ENCODE results near the gene SEL1L3. TPM values are rescaled to one million over a fixed set of nuclear protein-coding genes. Genes with fewer than 3 reads are reported as not detected.

The SEL1L3 gene
- total RNA-seq, 1 donor from 2014 or later = 73.9 TPM

DNA sequence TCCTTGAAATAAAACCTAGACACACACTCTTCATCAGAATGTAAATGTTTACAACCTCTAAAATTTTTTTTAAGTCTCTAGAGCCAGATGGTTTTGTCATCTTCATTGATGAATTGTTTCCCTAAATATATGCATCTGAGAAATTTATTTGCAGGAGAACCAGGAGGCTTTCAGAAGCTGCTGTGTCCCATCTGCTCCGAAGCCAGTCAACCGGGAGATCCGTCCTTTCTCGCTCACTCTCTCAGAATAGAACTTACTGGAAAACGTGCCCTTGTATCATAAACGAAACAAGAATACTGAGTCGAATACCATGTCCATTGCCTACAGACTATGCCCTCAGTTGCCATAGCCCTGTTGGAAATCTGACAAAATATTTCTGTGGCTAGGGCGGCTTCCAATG, 103.7 kb downstream of the SEL1L3 start:
- no peak for DNase-seq (ENCODE audit: extremely low read depth, low read depth, low spot score)

DNA sequence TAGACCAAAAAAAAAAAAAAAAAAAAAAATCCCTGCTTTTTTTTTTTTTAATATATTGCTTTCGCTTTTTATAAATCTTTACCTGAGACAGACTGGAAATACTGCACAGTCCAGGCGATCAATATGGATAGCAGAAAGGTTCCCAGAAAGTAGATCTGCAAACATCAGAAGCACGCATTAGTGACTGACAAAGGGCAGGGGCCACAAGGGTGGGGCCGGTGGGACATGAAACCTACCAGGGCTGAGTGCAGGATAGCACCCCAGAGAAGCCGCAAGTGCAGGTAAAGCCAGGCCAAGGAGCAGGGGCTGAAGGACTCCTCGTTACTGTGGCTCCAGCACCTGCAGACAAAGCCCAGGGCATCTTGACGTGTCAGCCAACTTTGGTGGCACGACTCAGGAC, 105.3 kb downstream of the SEL1L3 start:
- DNase-seq (ENCODE audit: extremely low read depth, low read depth, low spot score) = no peak

DNA sequence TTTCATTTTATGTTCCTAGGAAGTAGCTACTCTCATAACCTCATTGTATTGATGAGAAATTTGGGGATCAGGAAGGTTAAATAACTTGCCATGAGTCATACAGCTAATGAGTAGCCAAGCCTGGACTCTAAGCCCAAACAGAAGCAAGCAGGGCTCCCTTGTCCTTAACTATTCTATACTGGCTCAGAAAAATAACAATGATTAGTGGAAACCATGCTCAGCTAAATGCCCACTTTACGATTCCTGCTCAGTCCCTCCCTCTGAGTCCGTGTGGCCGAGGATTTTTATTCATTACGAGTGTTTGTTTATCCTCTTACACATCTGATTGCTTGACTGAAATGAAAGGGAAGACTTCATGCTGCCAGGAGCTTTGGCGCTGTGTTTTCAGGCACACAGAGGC, 106.3 kb downstream of the SEL1L3 start:
- DNase-seq (ENCODE audit: extremely low read depth, low read depth, low spot score) = no peak

DNA sequence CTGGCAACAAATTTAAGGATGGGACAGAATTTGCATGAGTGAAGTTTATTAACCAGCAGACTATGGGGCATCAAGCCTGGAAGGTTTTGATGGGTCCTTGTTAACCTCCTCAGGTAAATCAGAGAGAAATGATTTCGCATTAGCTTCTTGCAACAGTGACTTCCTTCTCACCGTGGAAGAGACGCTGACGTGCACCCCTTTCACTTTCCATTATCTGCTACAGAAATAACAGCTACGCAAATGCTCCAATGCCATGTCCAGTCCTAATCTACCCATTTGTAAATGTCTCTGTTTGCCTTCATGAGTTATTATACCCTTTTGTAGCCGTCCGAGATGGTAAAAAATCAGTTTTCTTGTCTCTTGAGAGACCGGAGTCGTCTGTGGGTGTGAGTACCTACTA, 106.9 kb downstream of the SEL1L3 start:
- no peak for DNase-seq (ENCODE audit: extremely low read depth, low read depth, low spot score)

DNA sequence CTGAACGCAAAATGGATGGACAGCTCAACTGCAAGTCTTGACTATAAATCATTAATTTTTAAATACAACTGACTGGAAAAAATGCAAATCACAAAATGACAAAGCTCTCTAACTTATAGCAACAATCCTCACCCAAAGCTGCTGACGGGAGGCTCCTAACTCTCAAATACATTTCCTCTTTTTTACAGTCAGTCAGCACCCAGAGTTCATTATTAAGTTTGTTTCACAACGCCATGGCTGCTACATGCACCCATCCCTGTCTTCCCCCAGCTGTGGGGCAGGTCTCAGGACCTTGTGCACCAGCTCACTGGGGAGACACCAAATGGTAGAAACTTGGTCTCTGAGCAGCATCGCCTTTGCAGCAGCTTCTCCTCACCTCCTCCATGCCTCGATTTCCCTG, 109.5 kb downstream of the SEL1L3 start:
- DNase-seq (ENCODE audit: extremely low read depth, low read depth, low spot score) = no peak

DNA sequence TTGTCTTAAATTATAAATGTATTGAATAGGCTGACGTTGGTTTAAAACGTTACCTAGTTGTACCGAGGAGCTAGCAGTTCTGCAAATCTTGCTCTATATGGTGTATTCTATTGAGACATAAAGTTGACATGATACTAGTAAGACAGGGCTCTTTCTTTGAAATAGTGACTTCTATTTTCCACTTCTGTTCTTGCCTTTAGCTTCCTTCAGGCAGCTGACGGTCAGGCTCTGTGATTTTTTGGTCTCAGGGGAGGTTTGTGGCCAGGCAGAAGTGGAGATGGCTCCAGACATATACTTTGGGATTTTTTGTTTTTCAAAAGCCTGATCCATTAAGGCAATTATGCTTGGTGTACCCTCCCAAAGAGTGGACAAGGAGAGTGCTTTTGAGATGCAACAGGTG, 111.9 kb downstream of the SEL1L3 start:
- no peak for DNase-seq (ENCODE audit: extremely low read depth, low read depth, low spot score)

DNA sequence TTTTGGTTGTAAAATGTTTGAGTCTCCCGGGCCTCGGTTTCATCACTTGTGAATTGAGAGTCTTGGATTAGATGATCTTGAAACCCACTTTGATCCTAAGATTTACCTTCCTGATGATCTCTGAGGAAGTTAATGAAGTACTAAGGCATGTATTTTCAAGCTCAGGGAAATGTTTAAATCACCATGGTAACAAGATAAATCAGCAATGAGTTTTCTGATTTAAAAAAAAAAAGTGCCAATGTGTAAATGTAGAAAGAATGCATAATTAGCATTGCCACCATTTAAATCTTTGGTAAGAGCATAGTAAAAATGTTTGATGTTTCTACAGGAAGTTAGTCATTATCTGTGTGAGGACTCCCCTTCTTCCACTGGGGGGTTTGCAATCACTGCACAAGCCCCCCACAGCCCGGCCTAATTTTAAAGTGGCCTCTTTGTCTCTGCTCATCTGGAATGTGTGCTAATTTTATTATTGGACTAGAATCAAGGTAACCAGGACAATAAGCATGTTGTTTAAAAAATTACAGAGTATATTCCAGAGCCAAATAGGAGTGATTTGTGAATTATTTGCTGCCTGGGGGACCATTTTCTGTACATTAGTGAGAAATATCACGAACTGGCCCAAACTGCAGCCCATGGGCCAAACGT, 113.5 kb downstream of the SEL1L3 start:
- DNase-seq (ENCODE audit: extremely low read depth, low read depth, low spot score) = no peak

DNA sequence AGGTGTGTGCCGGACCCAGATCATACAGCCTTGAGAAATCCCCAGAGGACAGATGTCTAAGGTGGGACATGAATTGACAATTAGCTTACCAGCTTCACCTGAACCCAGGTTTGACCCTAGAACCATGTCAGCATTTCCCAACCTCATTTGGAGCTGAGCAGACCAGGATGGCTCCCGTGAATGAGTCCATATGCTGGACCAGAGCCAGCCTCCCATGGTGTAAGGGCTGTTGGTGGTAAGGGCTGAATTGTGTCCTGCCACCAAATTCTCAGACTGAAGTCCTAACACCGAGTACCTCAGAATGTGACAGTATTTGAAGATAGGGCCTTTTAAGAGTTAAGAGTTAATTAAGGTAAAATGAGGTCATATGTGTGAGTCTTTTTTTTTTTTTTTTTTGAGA, 118.8 kb downstream of the SEL1L3 start:
- no peak for DNase-seq (ENCODE audit: extremely low read depth, low read depth, low spot score)

DNA sequence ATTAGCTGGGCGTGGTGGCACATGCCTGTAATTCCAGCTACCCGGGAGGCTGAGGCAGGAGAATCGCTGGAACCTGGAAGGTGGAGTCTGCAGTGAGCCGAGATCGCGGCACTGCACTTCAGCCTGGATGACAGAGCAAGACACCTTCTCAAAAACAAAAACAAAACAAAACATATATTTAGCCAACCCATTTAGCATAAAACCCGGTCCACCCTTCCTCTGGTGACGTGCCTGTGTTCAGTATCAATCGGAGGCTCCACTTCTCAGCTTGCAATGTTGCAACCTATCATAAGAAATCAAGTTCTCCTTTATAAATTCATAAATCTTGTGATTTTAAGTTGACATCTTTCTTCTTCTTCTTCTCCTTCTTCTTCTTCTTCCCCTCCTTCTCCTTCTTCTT, 133.2 kb downstream of the SEL1L3 start:
- no peak for DNase-seq (ENCODE audit: extremely low read depth, low read depth, low spot score)

DNA sequence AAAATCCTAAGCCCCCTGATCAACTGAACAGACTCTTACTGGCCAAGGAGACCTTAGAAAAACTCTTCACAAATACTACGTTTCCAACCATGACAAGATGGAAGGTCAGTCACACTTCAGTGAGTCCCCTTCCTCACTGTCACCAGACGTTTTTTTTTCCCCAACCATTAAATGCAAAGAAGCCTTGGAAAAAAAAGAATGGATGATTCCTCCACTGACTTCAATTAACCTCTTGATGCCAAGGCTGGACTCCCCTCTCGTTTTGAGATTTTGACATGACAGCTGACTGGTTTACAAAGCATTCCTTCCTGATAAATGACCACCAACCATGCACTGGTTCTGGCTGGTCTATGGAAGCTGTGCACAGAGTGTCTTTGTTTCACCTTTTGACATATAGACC, 133.9 kb downstream of the SEL1L3 start:
- no peak for DNase-seq (ENCODE audit: extremely low read depth, low read depth, low spot score)

DNA sequence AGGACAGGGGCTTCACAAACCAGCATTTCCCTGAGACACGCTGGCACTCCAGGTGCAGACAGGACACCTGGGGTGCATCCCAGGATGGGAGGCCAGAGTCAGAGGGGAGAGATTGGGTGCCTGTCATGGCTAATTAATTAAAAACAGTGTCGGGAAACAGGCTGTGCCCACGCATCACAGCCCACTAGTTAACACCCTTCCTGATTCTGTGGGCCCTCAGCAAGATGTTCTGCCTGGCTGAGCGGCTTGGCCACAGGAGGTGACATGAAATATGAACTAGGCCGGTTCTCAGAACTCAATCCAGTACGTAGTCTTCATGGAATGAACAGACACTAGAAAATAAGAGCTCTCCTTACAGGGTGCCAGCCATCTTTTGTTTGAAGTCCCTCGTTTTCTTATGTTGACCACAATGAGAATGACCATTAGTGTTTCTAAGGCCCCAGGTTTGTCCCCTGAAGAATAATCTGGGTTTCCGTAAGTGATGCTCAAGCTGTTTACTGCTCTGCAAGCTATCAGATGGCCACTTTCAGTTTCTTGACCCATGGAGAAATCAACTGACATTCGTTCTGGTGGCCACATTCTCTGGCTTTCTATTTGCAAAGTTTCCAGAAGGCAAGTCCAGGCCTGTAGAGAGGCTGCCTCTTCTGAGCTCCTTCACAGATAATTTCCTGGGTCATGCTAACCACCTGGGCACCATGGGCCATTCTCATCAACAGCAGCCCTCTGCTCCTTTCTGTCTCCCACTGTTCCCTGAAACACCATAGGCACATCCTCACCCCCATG, 134.9 kb downstream of the SEL1L3 start:
- no peak for DNase-seq (ENCODE audit: extremely low read depth, low read depth, low spot score)

DNA sequence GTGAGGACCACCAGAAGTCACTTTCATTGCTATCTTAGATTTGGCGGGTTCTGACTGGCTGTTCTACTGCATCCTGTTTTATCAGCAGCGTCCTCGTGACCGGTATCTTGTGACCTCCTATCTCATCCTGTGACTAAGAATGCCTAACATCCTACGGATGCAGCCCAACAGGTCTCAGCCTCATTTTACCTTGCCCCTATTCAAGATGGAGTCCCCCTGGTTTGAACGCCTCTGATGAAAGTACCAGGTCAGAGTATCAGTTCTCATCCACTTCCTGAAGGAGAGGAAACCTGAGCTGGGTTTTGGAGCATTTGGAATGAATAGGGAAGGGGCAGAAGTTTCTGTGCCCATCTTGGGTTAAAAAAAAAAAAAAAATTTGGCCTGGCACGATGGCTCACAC, 136.9 kb downstream of the SEL1L3 start:
- no peak for DNase-seq (ENCODE audit: extremely low read depth, low read depth, low spot score)

DNA sequence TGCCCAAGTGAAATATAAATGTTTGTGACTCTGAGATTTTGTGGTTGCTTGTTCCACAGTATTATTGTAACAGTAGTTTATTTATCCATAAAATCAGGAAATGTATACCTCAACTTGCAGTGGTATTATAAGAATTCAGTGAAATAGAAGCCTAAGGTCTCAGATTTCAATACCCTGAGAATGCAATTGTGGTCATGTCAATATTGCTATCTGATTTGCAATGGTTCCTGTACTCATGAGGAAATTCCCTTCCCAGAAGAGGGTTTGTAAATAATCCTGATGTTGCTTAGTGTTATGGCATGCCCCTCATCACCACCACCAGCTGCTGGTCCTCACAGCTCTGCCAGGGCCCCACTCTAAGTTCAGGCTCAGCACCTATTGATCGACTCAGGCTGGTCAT, 139.4 kb downstream of the SEL1L3 start:
- no peak for DNase-seq (ENCODE audit: extremely low read depth, low read depth, low spot score)

DNA sequence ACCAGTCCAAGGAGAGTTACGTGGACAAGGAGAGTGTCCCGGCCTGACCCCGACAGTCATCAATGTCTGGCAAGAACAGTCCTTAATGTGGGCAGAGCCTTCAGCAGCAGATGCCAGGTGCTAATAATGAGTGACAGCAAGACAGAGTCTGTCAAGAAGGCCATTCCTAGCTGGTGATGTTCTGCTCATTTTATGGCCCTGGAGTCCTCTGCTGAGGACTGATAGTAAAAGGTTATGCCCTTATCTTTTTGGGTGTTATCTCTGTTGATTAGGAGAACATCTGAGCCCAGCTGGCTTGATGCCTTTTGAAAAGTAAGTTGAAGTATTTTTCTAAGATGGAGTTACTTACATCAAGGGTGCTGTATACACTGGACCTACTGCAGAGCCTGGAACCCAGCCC, 139.8 kb downstream of the SEL1L3 start:
- no peak for DNase-seq (ENCODE audit: extremely low read depth, low read depth, low spot score)

DNA sequence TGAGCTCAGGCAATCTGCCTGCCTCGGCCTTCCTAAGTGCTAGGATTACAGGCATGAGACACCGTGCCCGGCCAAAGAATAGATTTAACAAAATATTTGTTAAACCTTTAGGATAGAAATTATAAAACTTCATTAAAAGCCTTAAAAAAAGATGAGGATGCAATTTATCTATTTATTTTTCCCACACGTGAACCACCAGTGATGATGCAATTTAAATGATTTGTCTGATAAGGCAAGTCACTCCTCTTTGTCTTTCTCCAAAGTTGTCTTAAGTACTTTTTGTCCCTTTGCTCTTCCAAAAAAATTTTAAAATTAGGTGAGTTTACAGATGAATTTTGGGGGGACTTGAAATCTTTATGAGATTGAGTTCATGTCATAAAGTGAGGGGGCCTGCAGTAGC, 149.0 kb downstream of the SEL1L3 start:
- no peak for DNase-seq (ENCODE audit: extremely low read depth, low read depth, low spot score)

DNA sequence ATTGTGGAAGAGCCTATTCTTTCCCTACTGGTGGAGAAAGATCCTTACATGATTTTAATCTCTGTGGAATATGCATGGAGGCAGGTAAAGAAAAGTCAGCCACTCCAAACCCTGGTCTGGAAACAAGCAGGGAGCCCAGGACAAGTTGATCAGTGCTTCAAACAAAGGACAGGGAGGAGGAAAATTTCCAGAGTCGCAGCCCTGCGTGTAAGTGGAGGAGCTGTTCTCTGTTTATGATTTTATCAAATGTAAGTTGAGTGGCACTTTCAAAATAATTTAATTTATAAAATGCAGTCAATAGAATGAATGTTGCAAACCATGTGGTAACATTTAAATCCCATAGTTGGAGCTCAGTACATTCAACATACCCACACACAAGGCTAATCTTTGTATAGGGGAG, 150.2 kb downstream of the SEL1L3 start:
- DNase-seq (ENCODE audit: extremely low read depth, low read depth, low spot score) = no peak

DNA sequence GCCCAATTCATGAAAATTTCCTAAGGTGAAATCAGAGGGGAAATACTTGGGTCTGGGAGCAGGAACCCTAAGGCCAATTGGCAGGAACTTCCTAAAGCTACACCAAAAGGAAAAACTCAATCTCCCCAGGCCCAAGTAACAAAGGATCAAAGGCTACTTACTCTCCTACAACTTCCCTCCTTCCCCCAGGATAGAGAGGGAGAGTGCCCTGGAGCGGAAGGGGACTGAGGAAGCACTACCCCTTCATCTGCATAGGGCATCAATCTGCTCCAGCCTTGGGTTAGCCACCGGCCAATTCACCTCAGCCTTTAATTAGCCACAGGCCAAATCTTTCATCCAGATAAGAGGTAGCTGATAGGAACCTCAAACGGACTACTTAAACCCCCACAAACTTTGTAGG, 152.2 kb downstream of the SEL1L3 start:
- no peak for DNase-seq (ENCODE audit: extremely low read depth, low read depth, low spot score)

DNA sequence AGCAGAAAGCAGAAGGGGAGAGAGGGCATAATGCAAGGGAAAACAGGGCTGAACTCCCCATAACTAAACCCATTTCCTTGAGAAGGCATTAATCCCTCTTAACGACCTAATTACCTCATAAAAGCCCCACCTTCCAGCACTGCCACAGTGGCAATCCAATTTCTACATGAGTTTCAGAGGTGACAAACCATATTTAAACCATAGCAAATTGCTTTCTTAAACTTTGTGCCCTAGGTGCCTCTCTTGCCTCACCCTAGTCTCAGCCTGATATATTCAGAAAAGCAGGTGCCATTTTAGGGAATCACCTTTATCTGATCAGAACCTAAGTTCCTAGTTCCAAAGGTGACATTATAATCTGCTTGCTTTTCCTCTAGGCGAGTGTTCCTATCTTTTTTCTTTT, 158.3 kb downstream of the SEL1L3 start:
- DNase-seq (ENCODE audit: extremely low read depth, low read depth, low spot score) = no peak

DNA sequence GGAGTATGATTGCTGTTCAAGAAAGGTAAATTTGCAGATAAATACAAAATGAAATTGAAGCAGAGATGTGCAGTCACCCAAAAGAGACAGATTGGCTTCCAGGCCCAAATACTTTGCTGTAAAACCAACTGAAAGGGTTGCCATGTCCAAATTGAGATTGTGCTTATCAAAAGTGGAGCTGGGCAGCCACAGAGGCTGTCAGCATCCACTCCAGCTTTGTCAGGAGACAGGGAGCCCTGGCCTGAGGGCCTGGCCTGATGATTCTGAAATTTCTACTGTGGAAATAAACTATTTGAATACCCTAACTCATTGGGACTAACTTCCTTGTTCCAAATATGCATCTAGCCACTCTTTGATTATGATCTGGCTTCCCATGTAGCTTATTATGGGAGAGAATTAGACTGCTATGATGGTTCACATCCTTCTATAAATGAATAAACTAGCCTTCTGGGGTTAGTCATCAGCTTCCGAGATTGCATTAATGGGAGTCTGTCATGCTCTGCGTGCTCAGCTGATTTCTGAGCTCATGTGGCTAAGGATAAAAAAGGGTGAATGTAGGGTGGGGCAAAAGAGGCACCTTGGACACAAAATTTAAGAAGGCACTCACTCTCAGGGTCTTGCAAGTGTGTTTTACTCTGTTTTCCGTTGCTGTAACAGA, 158.9 kb downstream of the SEL1L3 start:
- DNase-seq (ENCODE audit: extremely low read depth, low read depth, low spot score) = no peak

DNA sequence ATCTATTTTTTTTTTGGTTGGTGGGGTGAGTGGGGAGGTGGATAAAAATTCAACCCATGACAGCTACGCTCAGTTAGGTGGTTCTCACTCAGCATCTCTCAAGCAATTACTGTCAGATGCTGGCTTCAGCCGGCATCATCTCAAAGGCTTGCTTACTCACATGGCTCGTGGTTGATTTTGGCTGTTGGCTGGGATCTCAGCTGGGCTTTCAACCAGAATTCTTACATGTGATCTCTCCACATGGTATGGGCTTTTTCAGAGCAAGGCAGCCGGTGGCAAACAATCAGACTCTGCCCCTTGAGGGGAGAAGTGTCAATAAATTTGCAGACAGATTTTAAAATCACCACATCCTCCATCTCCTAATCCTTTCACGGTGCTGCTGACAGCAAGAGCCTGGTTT, 159.9 kb downstream of the SEL1L3 start:
- DNase-seq (ENCODE audit: extremely low read depth, low read depth, low spot score) = no peak

DNA sequence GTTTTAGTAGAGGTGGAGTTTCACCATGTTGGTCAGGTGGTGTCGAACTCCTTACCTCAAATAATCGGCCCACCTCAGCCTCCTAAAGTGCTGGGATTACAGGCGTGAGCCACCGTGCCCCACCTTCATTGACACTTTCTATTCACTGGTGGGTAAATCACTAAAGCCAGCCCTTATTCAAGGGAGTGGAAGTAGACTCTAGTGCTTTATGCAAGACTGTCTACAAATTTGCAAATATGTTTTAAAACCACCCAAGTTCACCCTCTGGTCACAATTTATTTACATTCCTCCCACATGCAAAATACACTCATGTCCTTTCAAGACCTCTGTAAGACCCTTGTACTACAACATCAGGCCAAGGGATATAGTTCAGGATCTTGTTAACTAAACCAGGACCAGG, 162.1 kb downstream of the SEL1L3 start:
- no peak for DNase-seq (ENCODE audit: extremely low read depth, low read depth, low spot score)

DNA sequence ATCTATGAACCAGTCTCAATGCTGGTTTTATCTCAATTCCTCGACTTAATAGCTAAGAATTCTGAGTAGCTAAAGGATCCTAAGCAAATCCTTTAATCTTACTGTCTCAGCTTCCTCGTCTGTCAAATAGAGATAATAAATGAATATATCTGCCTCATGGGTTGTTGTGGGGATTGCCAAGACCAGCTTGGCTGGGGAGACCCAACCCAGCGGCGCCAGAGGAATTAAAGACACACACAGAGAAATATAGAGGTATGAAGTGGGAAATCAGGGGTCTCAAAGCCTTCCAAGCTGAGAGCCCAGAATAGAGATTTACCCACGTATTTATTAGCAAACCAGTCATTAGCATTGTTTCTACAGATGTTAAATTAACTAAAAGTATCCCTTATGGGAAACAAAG, 165.3 kb downstream of the SEL1L3 start:
- DNase-seq (ENCODE audit: extremely low read depth, low read depth, low spot score) = no peak
